Keratinocyte (primary cell): Measurements from ENCODE around the gene ZYG11A. TPM values are rescaled to one million over a fixed set of nuclear protein-coding genes. Genes with fewer than 3 reads are reported as not detected.

Experiments
- DNase-seq: peaks from one replicate; pipeline ENCODE4 v3.0.0-alpha.2; 2011; ENCODE audit warnings: low read depth, missing footprints, low spot score
- FAIRE-seq: peaks from 2 replicates; lab custom pipeline; 2011; peaks lifted over from hg19 to GRCh38; lab: Jason Lieb, UNC
- H2AFZ ChIP-seq: 2 replicates; pipeline ENCODE4 v1.6.0; 2012; ENCODE audit warnings: low read length, control low read depth, inconsistent platforms; ENCODE audit not compliant: control insufficient read depth
- H3K27ac ChIP-seq: 2 replicates; pipeline ENCODE4 v1.5.1; 2011; ENCODE audit warnings: low read length; ENCODE audit not compliant: control insufficient read depth, insufficient read depth
- H3K27me3 ChIP-seq: 3 replicates; pipeline ENCODE4 v1.6.0; 2011; ENCODE audit warnings: low read length; ENCODE audit not compliant: control insufficient read depth, insufficient read depth; ENCODE audit errors: extremely low read depth
- H3K36me3 ChIP-seq, 2 experiments: 2 replicates in 1 of 2; 3 replicates in 1 of 2; pipeline ENCODE4 v1.5.1; 2011; ENCODE audit warnings: low read length in 2 of 2, mild to moderate bottlenecking in 1 of 2; ENCODE audit not compliant: control insufficient read depth in 2 of 2, insufficient read depth in 2 of 2; ENCODE audit errors: extremely low read depth in 1 of 2
- H3K4me1 ChIP-seq: 3 replicates; pipeline ENCODE4 v1.5.1; 2011; ENCODE audit warnings: low read length; ENCODE audit not compliant: control insufficient read depth, insufficient read depth; ENCODE audit errors: extremely low read depth
- H3K4me2 ChIP-seq: 3 replicates; pipeline ENCODE4 v1.6.0; 2011; ENCODE audit warnings: low read depth, low read length; ENCODE audit not compliant: control insufficient read depth, insufficient read depth; ENCODE audit errors: extremely low read depth
- H3K4me3 ChIP-seq, 3 experiments: fragments of 200-600 bp in 1 of 3; sonication (generic) in 1 of 3; 2 replicates in 2 of 3; 3 replicates in 1 of 3; pipeline ENCODE4 v1.5.1; 2011 to 2016; ENCODE audit warnings: low read length in 3 of 3, mild to moderate bottlenecking in 3 of 3, control low read depth in 2 of 3, inconsistent platforms in 1 of 3, low read depth in 1 of 3, mixed read lengths in 1 of 3, mixed run types in 1 of 3, moderate library complexity in 1 of 3; ENCODE audit not compliant: control insufficient read depth in 2 of 3, insufficient read depth in 2 of 3; ENCODE audit errors: extremely low read depth in 1 of 3
- H3K79me2 ChIP-seq: 2 replicates; pipeline ENCODE4 v1.6.0; 2012; ENCODE audit warnings: low read length; ENCODE audit not compliant: control insufficient read depth, insufficient read depth
- H3K9ac ChIP-seq: 3 replicates; pipeline ENCODE4 v1.6.0; 2011; ENCODE audit warnings: low read length; ENCODE audit not compliant: control insufficient read depth, insufficient read depth; ENCODE audit errors: extremely low read depth
- H3K9me1 ChIP-seq: 3 replicates; pipeline ENCODE4 v1.6.0; 2011; ENCODE audit warnings: low read length; ENCODE audit not compliant: control insufficient read depth, insufficient read depth; ENCODE audit errors: extremely low read depth
- H3K9me3 ChIP-seq: 2 replicates; pipeline ENCODE4 v1.5.1; 2012; ENCODE audit warnings: low read depth, low read length; ENCODE audit not compliant: control insufficient read depth
- H4K20me1 ChIP-seq: 3 replicates; pipeline ENCODE4 v1.6.0; 2011; ENCODE audit warnings: low read length; ENCODE audit not compliant: control insufficient read depth, insufficient read depth; ENCODE audit errors: extremely low read depth
- CTCF ChIP-seq, 3 experiments: IDR thresholded peaks in 1 of 3; conservative IDR thresholded peaks in 1 of 3; optimal IDR thresholded peaks in 1 of 3; 2 replicates in 2 of 3; 3 replicates in 1 of 3; pipeline versions ENCODE3 to v1.5.1; 2011; ENCODE audit warnings: low read length in 3 of 3, mild to moderate bottlenecking in 3 of 3, moderate library complexity in 2 of 3, control low read depth in 1 of 3, inconsistent platforms in 1 of 3; ENCODE audit not compliant: insufficient read depth in 2 of 3; ENCODE audit errors: extremely low read depth in 1 of 3
- EZH2 ChIP-seq: IDR thresholded peaks from one replicate; pipeline ENCODE4 v1.6.1; 2012; ENCODE audit warnings: inconsistent platforms, mild to moderate bottlenecking, low read length, moderate library complexity
- dilution Hi-C: fragments of 300-500 bp; cut with MboI; formaldehyde crosslinking; loops from one replicate; pipeline ENCODE4 v1.7.0; 2020; ENCODE audit warnings: low sequenced_read_pairs; ENCODE audit not compliant: extremely low pct_ligation_motif_present
- polyA plus RNA-seq, 5 experiments: library from polyadenylated mRNA; depleted of rRNA in 3 of 5; stranded (reverse) in 3 of 5; stranded (forward) in 1 of 5; unstranded in 1 of 5; fragments of >200 nt; gene quantifications; 1 replicate in 1 of 5; 2 replicates in 3 of 5; 3 replicates in 1 of 5; pipeline versions ENCODE4 v1.2.1 to v1.2.3, GENCODE V29; 2011 to 2012; ENCODE audit warnings: missing spikeins in 2 of 5, low read depth in 1 of 5, low replicate concordance in 1 of 5
- small RNA-seq, 3 experiments: library from RNA; depleted of rRNA; stranded (forward); fragments of <200 nt; gene quantifications; one replicate each; pipeline ENCODE3, GENCODE V24; 2012; ENCODE audit warnings: low read depth in 3 of 3, low replicate concordance in 1 of 3; ENCODE audit not compliant: insufficient read length in 3 of 3

ZYG11A gene
- polyA plus RNA-seq, 1 donor (not counting 4 experiments of a cell fraction or from before 2014, with no cell fraction given) = 0.64 TPM

DNA sequence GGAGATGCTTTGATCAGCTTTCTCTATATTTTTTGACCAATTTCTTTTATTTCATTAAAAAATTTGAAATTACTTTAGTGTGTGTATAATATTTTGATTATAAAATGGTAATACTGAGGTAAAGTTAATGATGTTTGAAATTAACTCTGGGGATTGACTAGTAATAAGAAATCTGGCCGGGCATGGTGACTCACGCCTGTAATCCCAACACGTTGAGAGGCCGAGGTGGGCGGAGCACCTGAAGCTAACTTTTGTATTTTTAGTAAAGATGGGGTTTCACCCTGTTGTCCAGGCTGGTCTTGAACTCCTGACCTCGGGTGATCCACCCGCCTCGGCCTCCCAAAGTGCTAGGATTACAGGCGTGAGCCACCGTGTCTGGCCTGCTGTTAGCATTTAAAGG lies 102.0 kb downstream of the ZYG11A start:
- Histone ChIP-seq H3K9me1 (no peaks in the 10 kb centered on the region), H4K20me1 (no peaks in the 10 kb centered on the region), H2AFZ (no peak overlapping the region), H3K9me3 (peaks cover 2% of the 10 kb centered on the region), H3K9ac (no peak overlapping the region), H3K4me1 (no peaks in the 10 kb centered on the region), H3K27ac (no peak overlapping the region), H3K27me3 (no peaks in the 10 kb centered on the region), H3K79me2 (no peaks in the 10 kb centered on the region), H3K4me3 (no peak overlapping the region), H3K4me2 (no peak overlapping the region), H3K36me3 (no peaks in the 10 kb centered on the region)
- dilution Hi-C loops = no loop called here
- DNase-seq (no peak), FAIRE-seq (no peak)
- TF ChIP-seq EZH2 (no peak), CTCF (optimal IDR thresholded peaks at IDR 0.05 in 1 of 3, IDR thresholded peaks at IDR 0.05 in 1 of 3, conservative IDR thresholded peaks at IDR 0.05 in 1 of 3; ENCODE audit: extremely low read depth in 1 of 3, insufficient read depth in 2 of 3, low read length in 3 of 3) (no peak)

Small RNA genes within 50 kb of the gene (small RNA-seq; reads per million reads assigned to genes)
- gene AC099677.1 (0 reads per million in 3 experiments), gene AC099677.2 (0 reads per million in 3 experiments), gene MIR1273F (0 reads per million in 3 experiments), gene MIR1273G (0 reads per million in 3 experiments), gene MIR5095 (0 to 0.33 (median 0) reads per million in 3 experiments), gene RNU6-969P (0 reads per million in 3 experiments)

Other genes starting within 250 kb of the ZYG11A start
- gene GPX7, start 240.4 kb upstream of the ZYG11A start, polyA plus RNA-seq = 0.40 to 0.49 TPM (median 0.42 TPM) in 3 replicates
- 0.04 to 0.17 TPM in 2 of 3 replicates, not detected in the other for gene SHISAL2A, start 209.6 kb upstream of the ZYG11A start, polyA plus RNA-seq
- 22.6 to 27.4 TPM (median 23.5 TPM) in 3 replicates for gene COA7, start 144.4 kb upstream of the ZYG11A start, polyA plus RNA-seq
- gene ZYG11B, start 116.3 kb upstream of the ZYG11A start, polyA plus RNA-seq = 11.9 to 13.9 TPM (median 13.4 TPM) in 3 replicates
- gene ECHDC2, start 79.0 kb downstream of the ZYG11A start, polyA plus RNA-seq = 28.8 to 66.3 TPM (median 58.6 TPM) in 3 replicates
- 75.0 to 116 TPM (median 84.1 TPM) in 3 replicates for gene SCP2, start 84.5 kb downstream of the ZYG11A start, polyA plus RNA-seq
- not detected in 3 replicates for gene PODN, start 219.5 kb downstream of the ZYG11A start, polyA plus RNA-seq